Measurements from ENCODE around the gene PARD3B.

PARD3B gene

GRCh38 chr2:205158404-205158803 is 613.1 kb downstream of the PARD3B start:
- no peak overlapping the region for H3K4me3 ChIP-seq (ENCODE audit: low read depth, low read length)
- no peak for DNase-seq (ENCODE audit: low read depth)
- TF ChIP-seq POLR2A (IDR thresholded peaks at IDR 0.05; ENCODE audit: extremely low read depth, insufficient read length) (no peak), MYC (IDR thresholded peaks at IDR 0.05; ENCODE audit: low read depth, low read length) (no peak), MAX (IDR thresholded peaks at IDR 0.05; ENCODE audit: low read depth, low read length) (no peak), CTCF (IDR thresholded peaks at IDR 0.05; ENCODE audit: low read depth, low read length) (no peak)

- TF ChIP-seq CTCF (IDR thresholded peaks at IDR 0.05; ENCODE audit: low read depth, low read length) (no peak), MAX (IDR thresholded peaks at IDR 0.05; ENCODE audit: low read depth, low read length) (no peak), MYC (IDR thresholded peaks at IDR 0.05; ENCODE audit: low read depth, low read length) (no peak), POLR2A (IDR thresholded peaks at IDR 0.05; ENCODE audit: extremely low read depth, insufficient read length) (no peak)
- no peak for DNase-seq (ENCODE audit: low read depth)
- no peak overlapping the region for H3K4me3 ChIP-seq (ENCODE audit: low read depth, low read length)
These were observed 616.0 kb downstream of the PARD3B start for GRCh38 chr2:205161156-205161839.

- TF ChIP-seq CTCF (IDR thresholded peaks at IDR 0.05; ENCODE audit: low read depth, low read length) = no peak
- TF ChIP-seq MYC (IDR thresholded peaks at IDR 0.05; ENCODE audit: low read depth, low read length) = no peak
- no peak for TF ChIP-seq MAX (IDR thresholded peaks at IDR 0.05; ENCODE audit: low read depth, low read length)
- TF ChIP-seq POLR2A (IDR thresholded peaks at IDR 0.05; ENCODE audit: extremely low read depth, insufficient read length) = no peak
- no peak for DNase-seq (ENCODE audit: low read depth)
- no peak overlapping the region for H3K4me3 ChIP-seq (ENCODE audit: low read depth, low read length)
These were observed 621.5 kb downstream of the PARD3B start for GRCh38 chr2:205166745-205167144.

GRCh38 chr2:205169012-205169411 is 623.7 kb downstream of the PARD3B start:
- no peak for DNase-seq (ENCODE audit: low read depth)
- TF ChIP-seq POLR2A (IDR thresholded peaks at IDR 0.05; ENCODE audit: extremely low read depth, insufficient read length) (no peak), MAX (IDR thresholded peaks at IDR 0.05; ENCODE audit: low read depth, low read length) (no peak), CTCF (IDR thresholded peaks at IDR 0.05; ENCODE audit: low read depth, low read length) (no peak), MYC (IDR thresholded peaks at IDR 0.05; ENCODE audit: low read depth, low read length) (no peak)
- H3K4me3 ChIP-seq (ENCODE audit: low read depth, low read length) = no peak overlapping the region

- TF ChIP-seq POLR2A (IDR thresholded peaks at IDR 0.05; ENCODE audit: extremely low read depth, insufficient read length) (no peak), MYC (IDR thresholded peaks at IDR 0.05; ENCODE audit: low read depth, low read length) (no peak), CTCF (IDR thresholded peaks at IDR 0.05; ENCODE audit: low read depth, low read length) (no peak), MAX (IDR thresholded peaks at IDR 0.05; ENCODE audit: low read depth, low read length) (no peak)
- DNase-seq (ENCODE audit: low read depth) = no peak
- H3K4me3 ChIP-seq (ENCODE audit: low read depth, low read length) = no peak overlapping the region
These were observed 624.2 kb downstream of the PARD3B start for GRCh38 chr2:205169464-205169863.
